Trophoblast cell (in vitro differentiated cells and primary cell): ENCODE data around the gene TMEM179.

Experiments
- DNase-seq, 2 donors: peaks; one replicate each; pipeline ENCODE4 v3.0.0-alpha.2; 2016
- H2AFZ ChIP-seq: 2 replicates; pipeline ENCODE4 v1.6.1; 2013; ENCODE audit warnings: low read length, moderate library complexity, mild to moderate bottlenecking; ENCODE audit not compliant: insufficient read depth, poor library complexity
- H2AK5ac ChIP-seq: 2 replicates; pipeline ENCODE4 v1.6.1; 2013; ENCODE audit warnings: mild to moderate bottlenecking, low read length
- H2BK120ac ChIP-seq: 2 replicates; pipeline ENCODE4 v1.6.1; 2013; ENCODE audit warnings: low read length, mild to moderate bottlenecking, moderate library complexity; ENCODE audit not compliant: insufficient read depth, poor library complexity
- H2BK12ac ChIP-seq: 2 replicates; pipeline ENCODE4 v1.6.1; 2013; ENCODE audit warnings: mild to moderate bottlenecking, low read length, moderate library complexity
- H2BK5ac ChIP-seq: 2 replicates; pipeline ENCODE4 v1.6.1; 2013; ENCODE audit warnings: low read length, low read depth, moderate library complexity, mild to moderate bottlenecking; ENCODE audit not compliant: poor library complexity
- H3K14ac ChIP-seq: 2 replicates; pipeline ENCODE4 v1.6.1; 2013; ENCODE audit warnings: mild to moderate bottlenecking, low read length
- H3K18ac ChIP-seq: 2 replicates; pipeline ENCODE4 v1.6.1; 2013; ENCODE audit warnings: mild to moderate bottlenecking, low read length
- H3K23ac ChIP-seq: 2 replicates; pipeline ENCODE4 v1.6.1; 2013; ENCODE audit warnings: low read length
- H3K27ac ChIP-seq: 2 replicates; pipeline ENCODE4 v1.5.1; 2013; ENCODE audit warnings: low read depth, mild to moderate bottlenecking, inconsistent platforms, low read length, moderate library complexity
- H3K27me3 ChIP-seq: 2 replicates; pipeline ENCODE4 v1.6.1; 2013; ENCODE audit warnings: inconsistent platforms, mild to moderate bottlenecking, low read length, moderate library complexity; ENCODE audit not compliant: insufficient read depth
- H3K36me3 ChIP-seq, 2 experiments: 1 replicate in 1 of 2; 2 replicates in 1 of 2; pipeline ENCODE4 v1.6.1; 2013; ENCODE audit warnings: low read length in 2 of 2, mild to moderate bottlenecking in 2 of 2, moderate library complexity in 1 of 2; ENCODE audit not compliant: insufficient read depth in 2 of 2, control insufficient read depth in 1 of 2
- H3K4ac ChIP-seq: 2 replicates; pipeline ENCODE4 v1.6.1; 2013; ENCODE audit warnings: low read depth, mild to moderate bottlenecking, low read length, moderate library complexity
- H3K4me1 ChIP-seq, 2 experiments: 1 replicate in 1 of 2; 2 replicates in 1 of 2; pipeline ENCODE4 v1.6.1; 2013; ENCODE audit warnings: low read length in 2 of 2, mild to moderate bottlenecking in 2 of 2, moderate library complexity in 1 of 2; ENCODE audit not compliant: insufficient read depth in 2 of 2, control insufficient read depth in 1 of 2
- H3K4me2 ChIP-seq: 2 replicates; pipeline ENCODE4 v1.6.1; 2013; ENCODE audit warnings: inconsistent platforms, mild to moderate bottlenecking, low read length, moderate library complexity
- H3K4me3 ChIP-seq: 2 replicates; pipeline ENCODE4 v1.5.1; 2013; ENCODE audit warnings: mild to moderate bottlenecking, low read depth, low read length, inconsistent platforms
- H3K79me1 ChIP-seq: one replicate; pipeline ENCODE4 v1.6.1; 2013; ENCODE audit warnings: low read length
- H3K79me2 ChIP-seq: 2 replicates; pipeline ENCODE4 v1.6.1; 2013; ENCODE audit warnings: low read length, mild to moderate bottlenecking; ENCODE audit not compliant: control insufficient read depth, insufficient read depth, poor library complexity
- H3K9ac ChIP-seq: 2 replicates; pipeline ENCODE4 v1.6.1; 2013; ENCODE audit warnings: mild to moderate bottlenecking, low read length
- H3K9me3 ChIP-seq: 2 replicates; pipeline ENCODE4 v1.6.1; 2013; ENCODE audit warnings: low read depth, mild to moderate bottlenecking, control low read depth, inconsistent platforms, low read length; ENCODE audit not compliant: insufficient read depth
- H4K12ac ChIP-seq: 2 replicates; pipeline ENCODE4 v1.6.1; 2013; ENCODE audit warnings: low read depth, mild to moderate bottlenecking, low read length, moderate library complexity
- H4K8ac ChIP-seq: 2 replicates; pipeline ENCODE4 v1.6.1; 2013; ENCODE audit warnings: low read depth, mild to moderate bottlenecking, low read length, moderate library complexity
- H4K91ac ChIP-seq: one replicate; pipeline ENCODE4 v1.6.1; 2013; ENCODE audit warnings: low read depth, mild to moderate bottlenecking, low read length, moderate library complexity
- WGBS: extraction: QIAGEN DNeasy Blood & Tissue Kit; methylation state at CpG from one replicate; pipeline ENCODE4 v1.1.7; 2013; ENCODE audit warnings: missing lambda C conversion rate; ENCODE audit not compliant: insufficient read length, insufficient coverage; ENCODE audit errors: extremely low coverage; 5-methylcytosine and 5-hydroxymethylcytosine counted together

The TMEM179 gene

GRCh38 chr14:104595116-104595675 lies 9.4 kb downstream of the TMEM179 start:
- Histone ChIP-seq H3K27ac (no peak overlapping the region), H3K79me2 (no peaks in the 10 kb centered on the region), H3K9me3 (peaks cover 3% of the 10 kb centered on the region), H3K14ac (no peak overlapping the region), H2BK5ac (no peak overlapping the region), H3K79me1 (no peaks in the 10 kb centered on the region), H3K4ac (no peak overlapping the region), H3K9ac (no peak overlapping the region), H3K18ac (no peak overlapping the region), H2AK5ac (no peak overlapping the region), H3K4me2 (no peak overlapping the region), H2BK12ac (no peak overlapping the region), H4K8ac (no peak overlapping the region), H3K4me3 (no peak overlapping the region), H3K23ac (no peak overlapping the region), H3K36me3 (no peaks in the 10 kb centered on the region), H4K91ac (no peak overlapping the region), H3K4me1 (no peaks in the 10 kb centered on the region), H4K12ac (no peak overlapping the region), H2AFZ (no peak overlapping the region), H3K27me3 (no peaks in the 10 kb centered on the region), H2BK120ac (no peak overlapping the region)
- DNase-seq, result no peak
- no CpG with 5 or more reads among the region's 14 CpGs for WGBS

- Histone ChIP-seq H3K14ac (no peak overlapping the region), H3K9me3 (peaks cover 3% of the 10 kb centered on the region), H3K4me3 (no peak overlapping the region), H4K91ac (no peak overlapping the region), H2BK12ac (no peak overlapping the region), H3K4me2 (no peak overlapping the region), H4K12ac (no peak overlapping the region), H2AFZ (no peak overlapping the region), H2BK5ac (no peak overlapping the region), H3K27ac (no peak overlapping the region), H2BK120ac (no peak overlapping the region), H3K9ac (no peak overlapping the region), H3K79me1 (no peaks in the 10 kb centered on the region), H3K36me3 (no peaks in the 10 kb centered on the region), H3K18ac (no peak overlapping the region), H3K4ac (no peak overlapping the region), H3K4me1 (no peaks in the 10 kb centered on the region), H2AK5ac (no peak overlapping the region), H4K8ac (no peak overlapping the region), H3K23ac (no peak overlapping the region), H3K27me3 (no peaks in the 10 kb centered on the region), H3K79me2 (no peaks in the 10 kb centered on the region)
- no peak for DNase-seq
- WGBS, result no CpG with 5 or more reads among the region's 15 CpGs
Observed at GRCh38 chr14:104594310-104595046, 10.1 kb downstream of the TMEM179 start.

- no CpG with 5 or more reads among the region's 12 CpGs for WGBS
- H3K18ac ChIP-seq, result no peak overlapping the region
- no peak overlapping the region for H3K23ac ChIP-seq
- no peak overlapping the region for H4K91ac ChIP-seq
- H2AFZ ChIP-seq, result no peak overlapping the region
- no peak overlapping the region for H4K8ac ChIP-seq
- H2BK12ac ChIP-seq, result no peak overlapping the region
- no peak overlapping the region for H3K9ac ChIP-seq
- H3K79me1 ChIP-seq, result no peaks in the 10 kb centered on the region
- H3K9me3 ChIP-seq, result peaks cover 3% of the 10 kb centered on the region
- no peak overlapping the region for H2AK5ac ChIP-seq
- no peak for DNase-seq
- H3K4me1 ChIP-seq, result no peaks in the 10 kb centered on the region
- no peak overlapping the region for H2BK5ac ChIP-seq
- H3K14ac ChIP-seq, result no peak overlapping the region
- H3K27me3 ChIP-seq, result no peaks in the 10 kb centered on the region
- no peaks in the 10 kb centered on the region for H3K36me3 ChIP-seq
- H2BK120ac ChIP-seq, result no peak overlapping the region
- H3K79me2 ChIP-seq, result no peaks in the 10 kb centered on the region
- no peak overlapping the region for H3K4me2 ChIP-seq
- no peak overlapping the region for H4K12ac ChIP-seq
- H3K27ac ChIP-seq, result no peak overlapping the region
- no peak overlapping the region for H3K4ac ChIP-seq
- no peak overlapping the region for H3K4me3 ChIP-seq
Observed at GRCh38 chr14:104593710-104594136, 10.8 kb downstream of the TMEM179 start.

DNA sequence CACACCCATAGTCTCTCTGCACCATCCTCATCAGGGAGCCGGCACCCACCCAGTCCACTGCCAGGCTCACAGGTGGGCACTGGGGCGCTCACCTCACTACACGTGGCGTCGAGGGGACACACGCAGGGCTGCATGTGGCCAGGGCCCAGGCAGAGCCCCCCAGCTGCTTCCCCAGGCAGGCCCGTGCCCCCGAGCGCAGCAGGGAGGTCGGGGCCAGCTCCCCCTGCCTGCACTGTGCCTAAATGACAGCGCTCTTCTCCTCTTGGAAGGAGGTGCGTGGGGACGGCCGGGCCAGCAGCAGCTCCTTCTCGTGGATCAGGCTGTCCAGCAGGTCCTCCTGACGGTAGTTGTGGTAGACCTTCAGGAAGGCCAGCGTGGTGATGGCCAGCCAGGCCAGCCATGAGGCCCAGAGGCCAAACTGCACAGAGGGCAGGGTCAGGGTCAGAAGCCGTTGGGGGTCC lies 11.3 kb downstream of the TMEM179 start:
- H2BK5ac ChIP-seq, result no peak overlapping the region
- H2AK5ac ChIP-seq, result no peak overlapping the region
- no peak overlapping the region for H4K12ac ChIP-seq
- no peaks in the 10 kb centered on the region for H3K79me1 ChIP-seq
- no peak overlapping the region for H3K4ac ChIP-seq
- no peak overlapping the region for H3K4me2 ChIP-seq
- no peak overlapping the region for H3K4me3 ChIP-seq
- H3K9ac ChIP-seq, result no peak overlapping the region
- WGBS, result no CpG with 5 or more reads among the region's 18 CpGs
- H3K27me3 ChIP-seq, result no peaks in the 10 kb centered on the region
- H3K4me1 ChIP-seq, result no peaks in the 10 kb centered on the region
- H3K27ac ChIP-seq, result no peak overlapping the region
- H3K79me2 ChIP-seq, result no peaks in the 10 kb centered on the region
- H3K9me3 ChIP-seq, result peaks cover 3% of the 10 kb centered on the region
- H2BK12ac ChIP-seq, result no peak overlapping the region
- H3K18ac ChIP-seq, result no peak overlapping the region
- no peak overlapping the region for H2AFZ ChIP-seq
- no peak overlapping the region for H3K14ac ChIP-seq
- H3K36me3 ChIP-seq, result no peaks in the 10 kb centered on the region
- no peak overlapping the region for H3K23ac ChIP-seq
- H2BK120ac ChIP-seq, result no peak overlapping the region
- no peak overlapping the region for H4K91ac ChIP-seq
- no peak for DNase-seq
- H4K8ac ChIP-seq, result no peak overlapping the region
